ELR (cell line): Measurements from ENCODE around the gene FRZB.
A peak's percentile ranks its signal among the peaks of the same experiment; 100 is the strongest.
"Not testable (repeated sequence)": the region's sequence is repeated elsewhere in the genome, so short reads cannot be mapped to it uniquely, and the experiment has no call there.

Experiments used
- DNase-seq: peaks from one replicate; pipeline ENCODE4 v3.0.0-alpha.2; 2015; ENCODE audit warnings: low read depth

The FRZB gene, protein sequence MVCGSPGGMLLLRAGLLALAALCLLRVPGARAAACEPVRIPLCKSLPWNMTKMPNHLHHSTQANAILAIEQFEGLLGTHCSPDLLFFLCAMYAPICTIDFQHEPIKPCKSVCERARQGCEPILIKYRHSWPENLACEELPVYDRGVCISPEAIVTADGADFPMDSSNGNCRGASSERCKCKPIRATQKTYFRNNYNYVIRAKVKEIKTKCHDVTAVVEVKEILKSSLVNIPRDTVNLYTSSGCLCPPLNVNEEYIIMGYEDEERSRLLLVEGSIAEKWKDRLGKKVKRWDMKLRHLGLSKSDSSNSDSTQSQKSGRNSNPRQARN

DNA sequence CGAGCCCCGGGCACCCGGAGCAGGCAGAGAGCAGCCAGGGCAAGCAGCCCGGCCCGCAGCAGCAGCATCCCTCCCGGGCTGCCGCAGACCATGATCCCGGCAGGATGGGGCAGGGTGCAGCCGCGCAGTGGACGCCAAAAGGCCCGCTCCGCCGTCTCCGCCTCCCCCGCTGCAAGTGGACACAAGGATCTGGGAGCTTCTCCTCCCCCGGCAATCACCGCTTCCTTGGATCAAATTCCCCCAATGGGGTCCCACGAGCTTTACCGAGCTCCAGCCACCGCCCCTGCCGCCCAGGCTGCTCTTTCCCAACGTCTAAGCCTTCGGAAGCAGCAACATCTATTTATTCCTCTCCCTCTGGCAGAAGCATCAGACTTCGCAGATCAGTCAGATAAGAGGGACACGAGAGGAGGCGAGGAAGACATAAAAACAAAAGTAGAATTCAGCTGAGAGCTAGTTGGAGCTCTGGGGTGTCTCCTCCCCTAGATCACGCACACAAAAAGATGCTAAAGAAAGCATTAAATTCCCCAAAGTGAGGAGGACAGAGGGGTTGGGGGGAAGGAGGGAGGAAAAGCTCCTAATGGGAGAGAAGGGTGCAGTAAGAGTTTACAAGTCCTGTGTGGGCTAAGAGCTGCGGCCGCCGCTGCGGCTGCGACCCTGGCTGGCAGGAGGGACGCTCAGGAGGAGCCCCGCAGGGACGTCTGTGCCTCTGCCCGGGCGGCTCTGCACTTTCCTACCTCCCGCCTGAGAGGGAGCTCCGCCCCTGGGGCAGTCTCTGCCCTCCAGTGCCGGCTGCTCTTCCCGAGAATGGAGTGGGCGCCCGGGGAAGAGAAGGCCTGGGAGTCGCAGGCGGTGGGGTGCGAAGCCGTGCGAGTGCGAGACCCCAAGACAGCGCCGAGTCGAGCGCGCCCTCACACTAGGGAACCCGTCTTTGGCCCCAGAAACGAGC is at the start of gene FRZB:
Gene FRZB, minus strand, starts transcription at position 177 of the 946 bp plus-strand sequence. Its CDS starts 85 bp downstream, at position 92.
- DNase-seq = peak; percentile 80

DNA sequence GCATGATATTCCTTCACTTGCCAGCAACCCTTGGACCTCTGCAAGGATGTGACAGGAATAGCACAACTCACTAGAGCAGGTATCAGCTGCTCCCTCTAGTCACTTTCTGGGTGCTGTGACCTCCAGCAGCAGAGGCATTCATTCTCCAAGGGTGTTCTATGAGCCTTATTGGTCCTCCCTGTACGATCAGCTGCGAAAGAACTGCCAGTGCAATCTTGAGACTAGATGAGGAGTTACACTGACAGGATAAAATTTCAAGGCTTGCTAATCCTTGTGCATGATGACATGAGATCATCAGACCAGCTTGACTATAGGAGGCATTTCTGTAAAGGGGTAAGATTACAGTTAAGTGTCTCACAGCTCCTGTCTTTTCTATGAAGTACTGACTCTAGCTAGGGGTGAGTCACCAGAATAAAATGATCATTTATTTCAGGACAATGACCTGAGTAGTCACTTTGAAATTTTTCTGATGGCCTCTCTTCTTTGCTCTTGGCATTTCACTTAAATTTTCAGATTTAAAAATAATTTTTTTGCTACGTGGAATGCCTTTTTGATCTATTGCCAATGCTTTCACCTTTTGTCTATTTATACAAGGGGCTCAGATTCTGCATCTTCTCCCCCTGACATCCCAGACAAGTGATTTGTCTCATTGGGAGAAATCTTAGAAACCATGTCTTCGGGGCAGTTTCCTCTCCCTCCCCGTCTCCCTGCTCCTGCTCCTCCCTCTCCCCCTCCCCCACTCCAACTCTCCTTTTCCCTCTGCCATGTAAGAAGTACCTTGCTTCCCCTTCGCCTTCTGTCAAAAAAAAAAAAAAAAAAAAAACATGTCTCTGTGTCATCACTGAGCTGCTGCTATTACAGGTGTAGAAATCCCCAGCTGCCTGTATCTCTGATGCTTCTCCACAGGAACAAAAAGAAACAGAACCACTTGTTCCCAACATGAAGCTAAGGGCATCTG is 49.2 kb upstream of the FRZB start:
- peak; percentile 90 for DNase-seq

DNA sequence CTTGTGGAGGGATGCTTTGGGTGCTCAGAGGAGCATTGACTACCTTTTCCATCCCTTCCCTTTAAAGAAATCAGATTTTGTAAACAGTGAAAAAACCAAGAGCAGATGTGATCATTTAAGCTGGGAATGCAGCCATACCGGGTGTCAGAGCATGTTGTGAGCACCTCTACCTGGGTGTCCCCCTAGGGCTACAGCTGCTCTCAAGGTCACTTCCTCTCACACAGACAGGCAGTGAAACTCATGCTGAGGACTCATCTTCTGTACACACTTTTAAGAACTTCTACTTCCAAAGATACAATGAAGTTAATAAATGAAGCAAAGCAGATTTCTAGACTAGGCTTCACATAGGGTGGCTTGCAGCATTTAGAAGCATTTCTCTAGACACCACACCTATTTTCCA is 48.4 kb upstream of the FRZB start:
- DNase-seq = no peak

DNA sequence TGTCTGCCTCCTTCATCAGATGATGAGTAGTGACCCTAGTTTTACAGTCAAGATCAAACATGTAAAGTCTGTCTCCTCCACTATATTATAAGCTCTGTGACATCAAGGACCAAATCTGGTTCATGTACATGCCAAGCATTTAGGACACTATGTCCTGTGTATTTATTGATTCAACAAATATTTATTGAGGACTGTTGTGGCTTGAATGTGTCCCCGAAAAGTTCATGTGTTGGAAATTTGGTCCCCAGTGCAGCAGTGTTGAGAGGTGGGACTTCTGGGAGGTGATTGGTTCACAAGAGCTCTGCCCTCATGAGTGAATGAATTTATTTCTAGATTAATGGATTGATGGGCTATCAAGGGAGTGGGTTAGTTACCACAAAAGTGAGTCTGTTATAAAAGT is 46.6 kb upstream of the FRZB start:
- DNase-seq = no peak

DNA sequence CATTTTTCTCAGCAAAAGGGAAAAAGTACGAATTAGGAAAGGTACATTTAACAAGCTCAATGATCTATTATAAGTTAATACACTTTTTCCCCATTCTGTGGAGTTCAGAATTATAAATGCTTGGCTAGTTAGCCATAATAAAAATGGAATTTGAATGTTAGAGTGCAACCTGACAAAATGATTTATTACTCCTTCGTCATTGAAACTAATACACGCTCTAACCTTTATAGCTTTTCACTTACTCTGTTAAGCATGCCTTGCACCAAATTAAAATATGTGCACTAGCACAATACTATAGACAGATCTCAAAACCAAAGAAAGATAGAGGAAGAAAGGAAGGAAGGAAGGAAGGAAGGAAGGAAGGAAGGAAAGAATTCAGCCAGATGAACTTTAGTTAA is 46.1 kb upstream of the FRZB start:
- DNase-seq = no peak

DNA sequence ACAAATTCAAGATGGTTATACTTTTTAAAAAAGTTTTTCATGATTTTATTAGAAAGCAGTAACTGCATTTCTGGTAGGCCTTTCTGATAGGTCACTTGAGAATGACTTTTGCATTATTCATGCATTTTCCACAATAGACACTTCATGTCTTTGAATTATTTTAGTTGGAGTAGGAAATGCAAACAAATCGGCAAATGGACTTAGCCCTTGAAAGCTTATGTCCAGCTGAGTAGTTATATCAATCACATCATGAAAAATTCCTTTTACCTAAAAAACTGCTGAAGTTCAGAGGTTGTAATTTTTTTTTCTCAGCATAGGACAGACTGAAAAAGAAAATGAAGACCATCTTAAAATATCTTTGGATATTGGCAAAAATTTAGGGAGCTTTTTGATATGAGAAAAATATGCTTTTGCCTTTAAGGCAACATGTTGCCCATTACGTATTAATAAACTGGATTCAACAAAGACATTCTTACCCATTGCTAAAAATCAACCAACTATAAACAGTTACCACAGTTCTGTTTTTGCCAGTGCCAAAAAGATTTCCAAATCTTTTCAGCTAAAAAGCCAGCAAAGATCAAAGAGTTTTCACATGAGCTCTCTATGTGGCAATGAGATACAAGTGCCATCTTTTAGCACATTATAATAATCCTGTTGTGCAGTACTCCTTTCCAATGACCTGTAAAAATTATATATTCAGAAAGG is 45.5 kb upstream of the FRZB start:
- no peak for DNase-seq

DNA sequence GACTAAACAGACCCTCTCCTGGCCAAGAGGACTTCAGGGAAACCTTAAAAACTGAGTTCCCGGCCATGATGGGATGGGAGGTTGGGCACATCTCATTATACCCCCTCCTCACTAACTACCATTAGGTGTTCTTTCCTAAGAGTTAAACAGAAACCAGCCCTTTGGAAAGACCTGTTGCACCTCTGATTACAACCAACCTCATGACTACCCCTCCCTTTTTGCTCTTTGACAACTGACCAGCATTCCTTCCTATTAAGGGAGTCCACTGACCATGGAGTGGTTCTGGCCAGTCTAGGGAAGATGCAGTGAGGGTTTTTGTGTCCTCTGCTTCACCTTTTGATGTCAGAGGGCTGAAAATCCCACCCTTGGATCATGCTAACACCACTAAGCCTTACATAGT is 44.5 kb upstream of the FRZB start:
- no peak for DNase-seq

DNA sequence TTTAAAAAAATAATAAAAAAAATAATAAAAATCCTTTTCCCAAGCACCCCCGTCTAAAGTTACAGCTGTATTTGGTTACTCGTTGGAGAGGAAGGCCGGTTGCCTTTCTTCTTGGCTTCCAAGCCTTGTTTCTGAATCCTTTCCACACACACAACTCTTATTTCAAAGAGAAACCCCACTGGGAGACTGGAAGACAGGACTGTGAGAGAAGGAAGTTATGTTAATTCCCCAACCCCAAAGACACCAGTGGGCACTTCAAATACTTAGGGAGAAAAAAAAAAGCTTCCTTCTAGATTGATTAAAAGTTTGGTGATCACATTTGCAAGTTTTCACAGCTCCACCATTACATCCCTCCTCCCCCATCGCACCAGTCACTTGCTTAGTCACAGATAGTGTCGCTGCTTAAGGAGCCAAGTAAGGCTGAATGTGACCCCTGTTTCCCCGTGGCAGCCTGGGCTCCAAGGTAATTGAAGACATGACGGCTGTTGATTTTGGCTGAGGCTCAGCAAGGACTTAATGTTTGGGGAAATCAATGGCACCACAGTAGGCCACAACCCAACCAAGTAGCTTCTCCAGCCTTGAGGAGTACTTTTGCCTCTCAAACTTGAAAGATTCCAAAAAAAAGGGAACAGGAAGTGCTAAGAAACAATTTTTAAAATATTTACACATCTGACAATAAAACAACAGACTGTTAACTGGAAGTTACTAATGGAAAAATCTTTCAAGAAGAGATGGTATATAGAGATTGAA is 40.8 kb upstream of the FRZB start:
- no peak for DNase-seq

DNA sequence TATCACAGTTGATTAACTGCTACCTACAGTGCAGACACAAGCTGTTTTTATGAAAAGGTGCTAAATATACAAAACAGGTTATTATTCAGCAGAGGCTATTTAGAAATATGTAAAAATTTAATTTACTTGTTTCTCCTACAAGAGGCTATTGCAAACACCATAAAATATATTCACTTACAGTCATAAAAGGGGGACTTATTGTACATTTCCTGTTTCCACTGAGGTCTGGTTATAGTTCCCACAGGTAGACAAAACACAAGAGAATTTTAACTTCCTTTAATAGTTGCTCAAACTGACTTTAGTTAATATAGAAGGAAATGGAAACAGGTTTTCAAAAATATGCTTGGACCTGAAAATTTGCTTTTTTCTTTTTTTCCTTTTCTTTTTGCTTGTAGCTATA is 40.0 kb upstream of the FRZB start:
- no peak for DNase-seq

DNA sequence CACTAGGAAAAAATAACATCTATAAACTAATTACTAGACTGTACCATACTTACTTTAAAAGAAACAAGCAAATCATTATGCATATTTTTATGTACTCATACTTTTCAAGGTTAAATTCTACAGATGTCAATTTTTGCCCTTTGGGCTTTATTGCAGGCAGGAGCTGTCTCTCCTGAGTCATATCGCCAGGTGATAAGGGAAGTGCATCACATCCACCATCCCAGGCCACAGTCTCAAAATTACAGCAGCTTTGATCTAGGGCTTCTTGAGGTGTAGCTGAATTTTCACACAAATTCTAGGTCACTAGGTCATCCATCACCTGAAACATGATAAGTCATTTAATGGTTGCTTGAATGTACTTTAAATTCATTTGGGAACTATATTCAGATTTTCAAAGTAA is 38.4 kb upstream of the FRZB start:
- DNase-seq = no peak

DNA sequence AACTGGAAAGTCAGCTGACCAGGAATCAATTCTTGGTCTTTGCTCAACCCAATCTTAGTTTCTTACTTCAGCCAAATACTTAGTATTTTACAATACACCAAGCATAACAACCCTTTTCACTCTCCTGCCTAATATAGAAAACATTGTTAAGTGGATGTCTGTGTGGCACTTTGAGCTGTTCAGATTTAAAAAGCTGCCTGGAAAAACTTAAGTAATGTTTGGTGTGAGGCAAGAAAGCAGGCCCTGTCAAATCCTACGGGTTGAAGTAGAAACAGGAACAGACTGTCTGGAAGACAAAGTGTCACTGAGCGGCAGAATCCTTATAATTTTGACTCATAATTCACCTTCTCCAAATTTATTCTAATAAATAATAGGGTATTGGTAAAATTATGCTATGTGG is 37.1 kb upstream of the FRZB start:
- DNase-seq = no peak

DNA sequence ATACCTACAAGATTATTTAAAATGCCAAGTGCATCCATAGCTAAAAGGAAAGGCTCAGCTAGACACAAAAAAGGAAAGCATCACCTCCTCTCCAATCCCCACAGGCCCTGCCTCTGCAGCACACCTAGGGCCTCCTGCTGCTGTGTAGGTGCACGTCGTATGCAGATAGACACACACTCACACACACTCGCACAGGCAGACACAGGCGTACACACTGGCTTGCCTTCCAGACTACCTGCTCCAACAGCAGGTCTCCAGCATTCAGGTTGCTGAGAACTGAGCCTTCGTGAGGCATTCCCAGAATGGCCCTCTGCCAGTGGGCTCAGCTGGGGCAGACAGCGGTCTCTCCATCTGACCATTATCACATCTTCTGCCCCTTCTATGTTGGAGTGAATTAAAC is 35.3 kb upstream of the FRZB start:
- DNase-seq = no peak

DNA sequence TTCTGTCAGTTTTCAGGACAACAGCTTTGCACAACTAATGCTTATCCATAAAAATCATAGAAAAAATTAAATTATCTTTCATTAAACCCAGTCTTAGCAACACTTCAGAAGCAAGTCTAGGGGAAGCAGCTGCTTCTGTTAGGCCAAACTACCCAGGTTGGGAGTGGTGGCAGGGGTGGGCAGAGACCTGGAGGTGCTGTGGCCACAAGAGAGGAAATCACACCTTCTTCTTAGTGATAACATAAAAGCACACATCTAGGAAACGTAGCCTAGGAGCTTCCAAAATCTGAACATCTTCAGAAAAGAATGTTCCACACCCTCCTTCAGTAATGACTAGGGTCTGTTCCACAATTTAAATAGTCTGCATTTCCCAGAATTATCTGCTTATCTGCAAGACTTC is 32.3 kb upstream of the FRZB start:
- no peak for DNase-seq

DNA sequence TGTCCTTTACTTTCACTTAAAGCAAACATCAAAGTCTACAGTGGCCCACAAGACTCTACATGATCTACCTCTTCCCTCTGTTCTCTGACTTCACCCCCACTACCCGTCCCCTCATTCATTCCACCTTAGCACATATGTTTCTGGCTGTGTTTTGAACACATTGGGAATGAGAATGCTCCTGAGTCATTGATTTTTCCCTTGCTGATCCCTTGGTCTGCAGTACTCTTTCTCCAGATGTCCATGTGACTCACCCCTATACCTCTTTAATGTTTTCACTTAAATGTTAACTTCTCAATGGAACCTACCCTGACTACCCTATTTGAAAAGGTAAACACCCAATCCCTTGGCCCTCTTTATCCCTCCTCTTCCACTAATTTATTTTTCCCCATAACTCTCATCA is 30.7 kb upstream of the FRZB start:
- DNase-seq = peak; percentile 88

DNA sequence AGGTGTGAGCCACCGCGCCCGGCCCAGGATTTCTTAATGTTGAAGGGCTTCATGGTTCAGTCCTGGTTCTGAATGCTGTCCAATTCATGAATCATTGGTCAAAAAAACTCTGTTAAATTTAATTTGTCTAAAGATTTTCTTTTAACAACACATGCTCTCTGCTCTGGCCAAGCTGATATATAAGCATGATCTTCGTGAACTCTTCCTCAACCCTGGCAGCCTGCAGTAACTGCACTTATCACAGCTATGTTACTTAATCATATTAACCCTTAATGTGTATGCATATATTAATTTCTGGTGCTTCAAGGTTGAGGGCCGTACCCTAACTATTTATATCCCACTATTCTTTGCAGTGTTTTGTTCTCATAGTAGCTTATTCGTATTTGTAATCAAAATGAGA is 29.4 kb upstream of the FRZB start:
- no peak for DNase-seq

DNA sequence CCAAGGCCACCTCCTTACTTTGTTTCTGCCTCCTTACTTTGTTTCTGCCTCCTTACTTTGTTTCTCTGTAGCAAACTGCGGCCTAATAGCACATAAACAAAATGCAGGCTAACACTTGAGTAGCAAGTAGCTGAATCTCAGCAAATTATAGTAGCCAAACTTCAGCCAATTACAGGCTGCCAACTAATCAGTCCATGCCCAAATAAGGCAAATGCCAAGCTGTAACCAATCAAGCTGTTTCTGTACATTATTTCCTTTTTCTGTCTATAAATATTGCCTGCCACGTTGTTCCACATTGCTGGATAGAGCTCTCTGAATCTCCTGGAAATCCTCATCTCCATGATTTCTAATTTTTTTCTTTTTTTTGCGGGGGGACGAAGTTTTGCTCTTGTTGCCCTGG is 28.7 kb upstream of the FRZB start:
- DNase-seq = no peak

DNA sequence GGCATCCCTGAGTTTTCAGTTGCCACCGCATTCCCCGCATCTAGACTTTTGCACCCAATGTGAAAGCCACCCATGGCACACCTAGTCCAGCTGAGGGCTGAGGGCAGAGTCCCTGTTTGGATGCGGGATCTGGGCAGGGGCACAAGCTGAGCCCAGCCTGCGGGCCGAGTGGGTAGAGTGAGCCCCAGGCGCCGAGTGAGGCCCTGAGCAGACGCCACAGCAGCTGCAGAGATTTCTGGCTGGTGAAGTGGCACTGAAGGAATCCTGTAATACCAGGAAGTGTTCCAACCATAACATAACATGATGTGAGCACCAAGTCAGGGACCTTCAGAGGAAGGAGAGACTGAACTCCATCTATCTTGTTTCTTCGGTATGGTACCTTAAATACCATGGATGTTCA is 27.7 kb upstream of the FRZB start:
- DNase-seq = no peak

DNA sequence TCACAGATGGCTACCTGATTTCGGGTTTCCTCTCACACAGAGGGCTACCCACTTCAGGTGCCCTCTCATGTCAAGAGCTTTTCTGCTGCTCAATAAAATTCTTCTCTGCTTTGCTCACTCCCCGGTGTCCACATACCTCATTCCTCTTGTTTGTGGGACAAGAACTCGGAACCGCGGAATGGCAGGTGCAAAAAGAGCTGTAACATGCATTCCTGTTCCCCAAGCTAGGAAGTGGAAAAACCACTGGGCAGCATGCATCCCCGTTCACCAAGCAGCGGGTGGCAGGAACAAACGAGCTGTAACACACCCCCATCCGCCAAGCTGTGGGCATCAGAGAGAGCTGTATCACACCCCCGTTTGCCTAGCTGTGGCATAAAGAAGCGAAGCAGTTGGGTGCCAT is 27.2 kb upstream of the FRZB start:
- no peak for DNase-seq

DNA sequence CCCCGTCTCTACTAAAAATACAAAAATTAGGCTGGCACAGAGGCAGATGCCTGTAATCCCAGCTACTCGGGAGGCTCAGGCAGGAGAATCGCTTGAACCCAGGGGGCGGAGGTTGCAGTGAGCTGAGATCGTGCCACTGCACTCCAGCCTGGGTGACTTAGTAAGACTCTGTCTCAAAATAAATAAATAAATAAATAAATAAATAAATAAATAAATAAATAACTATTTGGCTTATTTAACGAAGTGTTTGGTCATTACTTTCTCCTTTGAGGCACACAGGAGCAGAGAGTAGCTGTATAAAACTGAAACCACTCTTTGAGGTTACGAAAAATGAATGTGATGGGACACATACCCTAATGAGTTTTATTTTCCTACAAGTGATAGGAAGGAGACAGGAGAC is 26.6 kb upstream of the FRZB start:
- DNase-seq = not testable (repeated sequence)

DNA sequence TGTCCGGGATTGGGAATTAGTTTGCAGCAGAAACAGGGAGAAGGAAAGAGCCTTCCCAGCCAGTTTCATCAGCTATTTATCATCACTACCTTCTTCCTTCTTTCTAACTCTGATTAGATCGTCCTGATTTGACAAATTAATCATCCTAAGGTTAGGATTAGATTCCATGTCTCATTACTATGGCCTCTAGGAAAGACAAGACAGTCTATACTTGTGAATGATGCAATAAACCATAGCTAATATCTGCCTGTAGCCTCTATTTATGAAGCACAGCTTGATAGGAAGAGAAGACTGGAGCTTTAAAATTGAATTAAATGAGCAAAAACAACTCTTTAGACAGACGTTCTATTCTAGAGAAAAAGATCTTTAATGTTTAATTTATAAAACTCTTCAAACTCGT is 25.2 kb upstream of the FRZB start:
- peak; percentile 24 for DNase-seq
